Smooth muscle cell (in vitro differentiated cells): Measurements from ENCODE around the gene ZNF385A. TPM values are rescaled to one million over a fixed set of nuclear protein-coding genes. Genes with fewer than 3 reads are reported as not detected.
A peak's percentile ranks its signal among the peaks of the same experiment; 100 is the strongest.

Experiments
- DNase-seq: peaks from one replicate; lab custom pipeline; 2025; ENCODE audit not compliant: unreplicated experiment; lab: John Stamatoyannopoulos, UW
- H2AFZ ChIP-seq: fragments of 200-600 bp; sonication (generic); 2 replicates; pipeline ENCODE4 v1.6.0; 2016; ENCODE audit warnings: antibody characterized with exemption, low read depth, mild to moderate bottlenecking
- H3F3A ChIP-seq: fragments of 200-600 bp; sonication (generic); 2 replicates; pipeline ENCODE4 v1.6.0; 2017; ENCODE audit warnings: antibody characterized with exemption, low read depth
- H3K27ac ChIP-seq: fragments of 200-600 bp; sonication (generic); 2 replicates; pipeline ENCODE4 v1.5.1; 2016; ENCODE audit warnings: low read depth, mild to moderate bottlenecking
- H3K27me3 ChIP-seq: fragments of 200-600 bp; sonication (generic); 2 replicates; pipeline ENCODE4 v1.6.1; 2016; ENCODE audit warnings: low read depth, mild to moderate bottlenecking
- H3K36me3 ChIP-seq: fragments of 200-600 bp; sonication (generic); 2 replicates; pipeline ENCODE4 v1.5.1; 2016; ENCODE audit warnings: low read depth
- H3K4me1 ChIP-seq: fragments of 200-600 bp; sonication (generic); 2 replicates; pipeline ENCODE4 v1.5.1; 2016; ENCODE audit warnings: low read depth
- H3K4me2 ChIP-seq: fragments of 200-600 bp; sonication (generic); 2 replicates; pipeline ENCODE4 v1.6.0; 2016; ENCODE audit warnings: mild to moderate bottlenecking
- H3K4me3 ChIP-seq: fragments of 200-600 bp; sonication (generic); 2 replicates; pipeline ENCODE4 v1.5.1; 2016; ENCODE audit warnings: mild to moderate bottlenecking
- H3K79me2 ChIP-seq: fragments of 200-600 bp; sonication (generic); 2 replicates; pipeline ENCODE4 v1.6.0; 2016; ENCODE audit warnings: low read depth, mild to moderate bottlenecking
- H3K9ac ChIP-seq: fragments of 200-600 bp; sonication (generic); 2 replicates; pipeline ENCODE4 v1.6.0; 2016; ENCODE audit warnings: low read depth
- H3K9me3 ChIP-seq: fragments of 200-600 bp; sonication (generic); replicated peaks from 2 replicates; pipeline ENCODE4 v1.5.1; 2016; ENCODE audit warnings: low read depth
- H4K20me1 ChIP-seq: fragments of 200-600 bp; sonication (generic); 2 replicates; pipeline ENCODE4 v1.6.0; 2016; ENCODE audit warnings: low read depth
- WGBS: methylation state at CpG from one replicate; pipeline ENCODE4 v1.1.7; 2016; ENCODE audit warnings: low lambda C conversion rate; 5-methylcytosine and 5-hydroxymethylcytosine counted together
- polyA plus RNA-seq: library from polyadenylated mRNA; unstranded; fragments of >200 nt; fragmentation: Nextera tagmentation; extraction: Ambion mirVana; gene quantifications from 2 replicates; pipeline ENCODE4 v1.2.1, GENCODE V29; 2016
- total RNA-seq: library from RNA; depleted of rRNA; stranded (reverse); fragments of >200 nt; gene quantifications from 2 replicates; pipeline ENCODE4 v1.2.3, GENCODE V29; 2014
- TF ChIP-seq, protein P1 (sequence below): fragments of 200-600 bp; sonication (generic); IDR thresholded peaks from 2 replicates; pipeline ENCODE4 v1.5.1; 2017; ENCODE audit warnings: borderline replicate concordance, mild to moderate bottlenecking, antibody characterized with exemption; ENCODE audit not compliant: insufficient read depth, poor library complexity, severe bottlenecking

Gene ZNF385A
- total and polyA plus RNA-seq, 2 experiments from 2014 or later = 6.5 to 20.2 TPM

DNA sequence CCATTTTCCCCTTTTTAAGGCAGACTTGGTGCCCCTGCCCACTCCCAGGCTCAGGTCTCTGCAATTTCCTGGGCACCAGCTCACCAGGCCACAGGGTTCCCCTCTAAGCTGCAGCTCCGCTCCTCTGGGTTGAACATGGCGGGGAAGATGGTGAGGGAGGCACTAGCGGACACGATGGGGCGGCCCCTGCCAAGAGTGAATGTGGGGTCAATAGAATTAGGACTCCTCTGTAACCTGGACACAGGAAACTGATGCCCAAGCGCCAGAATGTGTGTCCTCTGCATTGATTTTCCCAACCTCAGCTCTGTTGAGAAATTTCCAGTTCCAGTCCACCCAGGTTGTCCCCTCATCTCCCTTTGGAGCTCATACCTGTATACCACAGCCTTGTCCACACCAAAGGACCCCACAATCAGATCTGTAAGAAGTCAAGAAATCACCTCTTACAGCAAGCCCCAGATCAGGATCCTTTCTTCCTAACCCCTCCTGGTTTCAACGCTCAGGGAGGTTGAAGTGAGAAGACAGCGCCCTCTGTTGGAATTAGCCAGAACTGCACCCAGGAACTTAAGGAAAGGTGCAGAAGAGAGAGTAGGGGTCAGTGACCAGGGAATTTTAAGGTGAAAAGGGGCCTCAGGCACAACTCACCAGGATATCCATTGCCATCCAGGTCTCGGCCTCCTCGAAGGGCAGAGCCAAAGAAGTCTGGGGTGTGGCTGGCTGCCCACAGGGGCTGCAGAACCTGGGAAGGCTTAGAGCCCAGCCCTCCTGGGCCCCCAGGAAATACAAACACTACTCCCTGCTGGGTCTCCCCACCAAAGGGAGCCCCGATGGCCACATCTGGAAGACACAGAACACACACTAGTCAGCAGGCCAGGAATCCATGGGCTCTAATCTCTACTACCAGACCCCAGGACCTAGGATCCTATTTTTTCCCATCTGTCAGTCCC lies 19.8 kb upstream of the ZNF385A start:
- peaks cover 10% of the 10 kb centered on the region for H3K36me3 ChIP-seq
- H3K9ac ChIP-seq = no peak overlapping the region
- H3K4me2 ChIP-seq = no peak overlapping the region
- no peaks in the 10 kb centered on the region for H3K4me1 ChIP-seq
- H3K4me3 ChIP-seq = no peak overlapping the region
- 73% methylated on average over 11 of the region's 11 CpGs for WGBS
- peaks cover 34% of the 10 kb centered on the region for H3F3A ChIP-seq
- peaks cover under 1% of the 10 kb centered on the region for H3K79me2 ChIP-seq
- TF ChIP-seq, protein P1, sequence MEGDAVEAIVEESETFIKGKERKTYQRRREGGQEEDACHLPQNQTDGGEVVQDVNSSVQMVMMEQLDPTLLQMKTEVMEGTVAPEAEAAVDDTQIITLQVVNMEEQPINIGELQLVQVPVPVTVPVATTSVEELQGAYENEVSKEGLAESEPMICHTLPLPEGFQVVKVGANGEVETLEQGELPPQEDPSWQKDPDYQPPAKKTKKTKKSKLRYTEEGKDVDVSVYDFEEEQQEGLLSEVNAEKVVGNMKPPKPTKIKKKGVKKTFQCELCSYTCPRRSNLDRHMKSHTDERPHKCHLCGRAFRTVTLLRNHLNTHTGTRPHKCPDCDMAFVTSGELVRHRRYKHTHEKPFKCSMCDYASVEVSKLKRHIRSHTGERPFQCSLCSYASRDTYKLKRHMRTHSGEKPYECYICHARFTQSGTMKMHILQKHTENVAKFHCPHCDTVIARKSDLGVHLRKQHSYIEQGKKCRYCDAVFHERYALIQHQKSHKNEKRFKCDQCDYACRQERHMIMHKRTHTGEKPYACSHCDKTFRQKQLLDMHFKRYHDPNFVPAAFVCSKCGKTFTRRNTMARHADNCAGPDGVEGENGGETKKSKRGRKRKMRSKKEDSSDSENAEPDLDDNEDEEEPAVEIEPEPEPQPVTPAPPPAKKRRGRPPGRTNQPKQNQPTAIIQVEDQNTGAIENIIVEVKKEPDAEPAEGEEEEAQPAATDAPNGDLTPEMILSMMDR = peak; percentile 97
- H3K27ac ChIP-seq = no peak overlapping the region
- H2AFZ ChIP-seq = no peak overlapping the region
- H3K27me3 ChIP-seq = no peaks in the 10 kb centered on the region
- DNase-seq = no peak
- no peaks in the 10 kb centered on the region for H3K9me3 ChIP-seq
- H4K20me1 ChIP-seq = peaks cover 20% of the 10 kb centered on the region

DNA sequence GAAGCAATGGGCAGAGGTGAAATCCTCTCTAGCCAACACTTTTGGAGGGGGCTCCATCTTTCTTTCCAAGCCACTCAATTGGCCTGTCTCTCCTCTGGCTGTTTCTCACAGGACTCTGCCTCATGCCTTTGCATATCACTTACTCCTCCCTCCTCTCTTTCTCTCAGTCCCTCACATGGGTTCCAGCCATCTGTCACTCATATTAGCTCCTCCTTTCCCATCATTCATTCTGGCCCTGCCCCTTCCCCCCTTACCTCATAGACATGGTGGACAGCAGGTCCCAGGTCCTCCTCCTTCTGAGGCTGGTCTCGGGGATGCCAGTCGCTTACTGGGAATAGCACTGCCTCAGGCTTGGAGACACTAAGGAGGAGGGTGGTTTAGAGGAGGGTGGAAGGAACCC lies 16.6 kb upstream of the ZNF385A start:
- 97% methylated on average over 2 of the region's 2 CpGs for WGBS
- TF ChIP-seq, protein P1 = no peak
- H3K27ac ChIP-seq = no peak overlapping the region
- no peak overlapping the region for H3K4me2 ChIP-seq
- peaks cover 15% of the 10 kb centered on the region for H4K20me1 ChIP-seq
- peaks cover 9% of the 10 kb centered on the region for H3K36me3 ChIP-seq
- H2AFZ ChIP-seq = no peak overlapping the region
- DNase-seq = no peak
- no peaks in the 10 kb centered on the region for H3K79me2 ChIP-seq
- no peaks in the 10 kb centered on the region for H3K4me1 ChIP-seq
- no peaks in the 10 kb centered on the region for H3K27me3 ChIP-seq
- no peaks in the 10 kb centered on the region for H3K9me3 ChIP-seq
- no peak overlapping the region for H3K4me3 ChIP-seq
- H3K9ac ChIP-seq = no peak overlapping the region
- peaks cover 38% of the 10 kb centered on the region for H3F3A ChIP-seq

DNA sequence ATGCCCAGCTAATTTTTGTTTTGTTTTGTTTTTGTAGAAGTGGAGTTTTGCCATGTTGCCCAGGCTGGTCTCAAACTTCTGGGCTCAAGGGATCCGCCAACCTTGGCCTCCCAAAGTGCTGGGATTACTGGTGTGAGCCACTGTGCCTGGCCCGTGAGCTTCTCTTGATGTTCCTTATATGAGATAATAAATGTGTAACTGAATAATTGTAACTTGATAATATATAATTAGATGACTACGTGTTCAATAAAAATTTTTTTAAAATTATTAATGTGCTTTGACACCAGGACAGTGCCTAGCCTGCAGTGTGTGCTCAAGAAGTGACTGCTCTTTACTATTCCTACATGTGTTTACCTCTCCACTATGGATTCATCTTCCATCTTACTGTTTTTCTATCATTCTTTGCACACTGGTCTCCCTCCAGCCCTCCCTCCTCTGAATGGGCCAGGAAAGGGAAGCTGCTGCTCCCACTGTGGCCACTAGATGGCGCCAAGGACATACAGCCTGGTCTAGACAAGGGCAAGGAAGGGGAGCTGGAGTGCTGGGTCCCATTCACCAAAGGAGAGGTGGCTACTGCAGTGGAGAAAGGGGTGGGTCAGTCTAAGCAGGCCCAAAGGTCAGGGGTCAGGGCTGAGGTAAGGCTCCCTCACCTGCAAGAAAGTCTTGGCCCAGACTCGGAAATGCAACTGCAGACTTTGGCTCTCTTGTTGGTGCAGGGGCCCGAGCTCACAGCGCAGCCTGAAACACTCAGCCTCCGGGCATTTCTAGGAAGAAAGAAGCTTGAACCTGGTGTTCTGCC lies 14.7 kb upstream of the ZNF385A start:
- whole genome bisulfite sequencing = 74% methylated on average over 8 of the region's 8 CpGs
- Histone ChIP-seq H3K79me2 (no peaks in the 10 kb centered on the region), H3F3A (peaks cover 38% of the 10 kb centered on the region), H3K4me1 (no peaks in the 10 kb centered on the region), H2AFZ (no peak overlapping the region), H3K27me3 (no peaks in the 10 kb centered on the region), H3K4me2 (no peak overlapping the region), H3K36me3 (peaks cover 11% of the 10 kb centered on the region), H3K27ac (no peak overlapping the region), H3K9ac (no peak overlapping the region), H3K9me3 (no peaks in the 10 kb centered on the region), H3K4me3 (no peak overlapping the region), H4K20me1 (peaks cover 15% of the 10 kb centered on the region)
- TF ChIP-seq, protein P1 = peak; percentile 99
- peak; percentile 76 for DNase-seq
